HG03196 (cell line): ENCODE data around the gene TSEN2.

Source experiments
- ATAC-seq: cut with Tn5 transposase; IDR thresholded peaks from one replicate; pipeline ENCODE4 v1.9.1; 2021; ENCODE audit not compliant: unreplicated experiment

The TSEN2 gene

GRCh38 chr3:12545473-12545791 lies 61.2 kb downstream of the TSEN2 start, which contains the start of gene MKRN2OS:
Gene MKRN2OS (minus strand): TSS chr3:12545499. CDS start chr3:12545464, 35 bp downstream.
- no peak for ATAC-seq

- ATAC-seq: no peak
Measured at GRCh38 chr3:12549971-12550760, 65.9 kb downstream of the TSEN2 start.

GRCh38 chr3:12553921-12554391 lies 69.7 kb downstream of the TSEN2 start:
- ATAC-seq: no peak

GRCh38 chr3:12556314-12556689 lies 72.0 kb downstream of the TSEN2 start:
- ATAC-seq: peak; percentile 0

- ATAC-seq: peak; percentile 82
Measured at GRCh38 chr3:12556690-12557472, 72.6 kb downstream of the TSEN2 start, which contains the start of gene MKRN2. Gene MKRN2 (plus strand): TSS chr3:12557087. CDS start chr3:12557151, 64 bp downstream.

GRCh38 chr3:12557473-12558100 lies 73.3 kb downstream of the TSEN2 start:
- no peak for ATAC-seq

GRCh38 chr3:12558706-12559105 lies 74.4 kb downstream of the TSEN2 start:
- no peak for ATAC-seq

- no peak for ATAC-seq
Measured at GRCh38 chr3:12559520-12559919, 75.2 kb downstream of the TSEN2 start.

- ATAC-seq: peak; percentile 34
Measured at GRCh38 chr3:12560505-12561190, 76.4 kb downstream of the TSEN2 start.

GRCh38 chr3:12561397-12561796 lies 77.1 kb downstream of the TSEN2 start:
- no peak for ATAC-seq

GRCh38 chr3:12562451-12562850 lies 78.2 kb downstream of the TSEN2 start:
- no peak for ATAC-seq

GRCh38 chr3:12566976-12567375 lies 82.7 kb downstream of the TSEN2 start:
- no peak for ATAC-seq

- ATAC-seq: no peak
Measured at GRCh38 chr3:12568747-12569146, 84.5 kb downstream of the TSEN2 start.

GRCh38 chr3:12569836-12570235 lies 85.6 kb downstream of the TSEN2 start:
- ATAC-seq: no peak

- ATAC-seq: no peak
Measured at GRCh38 chr3:12571986-12572385, 87.7 kb downstream of the TSEN2 start.

- ATAC-seq: no peak
Measured at GRCh38 chr3:12574131-12574530, 89.9 kb downstream of the TSEN2 start.

GRCh38 chr3:12574661-12575060 lies 90.4 kb downstream of the TSEN2 start:
- ATAC-seq: no peak

GRCh38 chr3:12577379-12577778 lies 93.1 kb downstream of the TSEN2 start:
- no peak for ATAC-seq

GRCh38 chr3:12578742-12579141 lies 94.5 kb downstream of the TSEN2 start:
- ATAC-seq: no peak

- no peak for ATAC-seq
Measured at GRCh38 chr3:12579456-12579855, 95.2 kb downstream of the TSEN2 start.

- no peak for ATAC-seq
Measured at GRCh38 chr3:12579905-12580304, 95.6 kb downstream of the TSEN2 start.
